HG03565 (cell line): ENCODE data around the gene CITED4.
"Not testable (repeated sequence)": the region's sequence is repeated elsewhere in the genome, so short reads cannot be mapped to it uniquely, and the experiment has no call there.

ENCODE experiments used
- ATAC-seq: cut with Tn5 transposase; IDR thresholded peaks from one replicate; pipeline ENCODE4 v1.9.1; 2021; ENCODE audit warnings: mild to moderate bottlenecking, moderate library complexity; ENCODE audit not compliant: unreplicated experiment

CITED4 gene

GRCh38 chr1:40862008-40862863 is at the start of gene CITED4:
TSS of gene CITED4 (minus strand) at chr1:40862363. CDS start at chr1:40862127, 236 bp downstream.
- ATAC-seq = peak; percentile 91

- no peak for ATAC-seq
Observed at GRCh38 chr1:40911105-40911504, 48.9 kb upstream of the CITED4 start.

DNA sequence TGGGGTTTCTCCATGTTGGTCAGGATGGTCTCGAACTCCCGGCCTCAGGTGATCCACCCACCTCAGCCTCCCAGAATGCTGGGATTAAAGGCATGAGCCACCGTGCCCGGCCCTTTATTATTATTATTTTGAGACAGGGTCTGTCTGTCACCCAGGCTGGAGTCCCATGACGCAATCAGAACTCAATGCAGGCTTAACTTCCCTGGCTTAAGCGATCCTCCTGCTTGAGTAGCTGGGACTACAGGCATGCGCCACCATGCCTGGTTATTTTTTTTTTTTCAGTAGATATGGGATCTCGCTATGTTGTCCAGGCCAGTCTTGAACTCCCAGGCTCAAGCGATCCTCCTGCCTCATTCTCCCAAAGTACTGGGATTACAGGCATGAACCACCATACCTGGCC is 47.1 kb upstream of the CITED4 start:
- ATAC-seq = no peak

GRCh38 chr1:40908350-40908749 is 46.2 kb upstream of the CITED4 start:
- no peak for ATAC-seq

- no peak for ATAC-seq
Observed at GRCh38 chr1:40907899-40908298, 45.7 kb upstream of the CITED4 start.

DNA sequence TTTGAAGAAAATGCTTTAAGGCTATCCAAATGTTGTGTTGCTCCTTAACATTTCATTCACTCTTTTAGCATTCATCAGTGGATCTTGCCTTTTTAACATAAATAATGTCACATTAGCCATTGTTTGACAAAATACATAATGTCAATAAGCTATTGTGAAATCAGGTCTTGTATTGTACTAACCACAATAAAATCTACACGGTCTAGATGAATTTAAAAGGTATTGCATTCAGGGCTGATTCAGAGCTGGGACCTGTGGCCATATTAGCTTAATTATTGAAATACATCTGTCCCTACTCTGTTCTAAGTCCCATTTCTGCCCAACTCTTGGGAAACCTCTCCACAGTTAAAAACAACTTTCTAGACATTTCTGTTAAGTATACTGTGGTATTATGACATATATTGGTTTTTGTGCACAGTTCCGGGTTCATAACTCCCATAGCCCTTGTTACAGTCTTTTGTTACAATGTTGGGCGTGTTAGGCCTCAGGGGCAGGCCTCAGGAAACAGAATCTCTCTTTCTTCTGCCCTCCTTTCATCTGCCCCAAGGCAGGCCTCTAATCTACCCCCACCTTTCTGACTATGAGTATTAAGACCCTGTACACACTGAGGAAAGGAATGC is 44.7 kb upstream of the CITED4 start:
- ATAC-seq = no peak

DNA sequence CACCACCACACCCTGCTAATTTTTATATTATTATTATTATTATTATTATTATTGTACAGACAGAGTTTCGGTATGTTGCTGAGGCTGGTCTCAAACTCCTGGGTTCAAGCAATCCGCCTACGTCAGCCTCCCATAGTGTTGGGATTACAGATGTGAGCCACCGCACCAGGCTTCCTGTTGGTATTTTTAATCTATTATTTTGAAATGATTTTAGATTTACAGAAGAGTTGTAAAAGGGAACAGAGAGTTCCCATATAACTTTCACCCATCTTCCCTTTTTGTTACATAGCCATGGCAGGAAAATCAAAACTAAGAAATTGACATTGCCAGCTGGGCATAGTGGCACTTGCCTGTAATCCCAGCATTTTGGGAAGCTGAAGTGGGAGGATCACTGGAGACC is 42.9 kb upstream of the CITED4 start:
- no peak for ATAC-seq

- no peak for ATAC-seq
Observed at GRCh38 chr1:40903106-40903505, 40.9 kb upstream of the CITED4 start.

DNA sequence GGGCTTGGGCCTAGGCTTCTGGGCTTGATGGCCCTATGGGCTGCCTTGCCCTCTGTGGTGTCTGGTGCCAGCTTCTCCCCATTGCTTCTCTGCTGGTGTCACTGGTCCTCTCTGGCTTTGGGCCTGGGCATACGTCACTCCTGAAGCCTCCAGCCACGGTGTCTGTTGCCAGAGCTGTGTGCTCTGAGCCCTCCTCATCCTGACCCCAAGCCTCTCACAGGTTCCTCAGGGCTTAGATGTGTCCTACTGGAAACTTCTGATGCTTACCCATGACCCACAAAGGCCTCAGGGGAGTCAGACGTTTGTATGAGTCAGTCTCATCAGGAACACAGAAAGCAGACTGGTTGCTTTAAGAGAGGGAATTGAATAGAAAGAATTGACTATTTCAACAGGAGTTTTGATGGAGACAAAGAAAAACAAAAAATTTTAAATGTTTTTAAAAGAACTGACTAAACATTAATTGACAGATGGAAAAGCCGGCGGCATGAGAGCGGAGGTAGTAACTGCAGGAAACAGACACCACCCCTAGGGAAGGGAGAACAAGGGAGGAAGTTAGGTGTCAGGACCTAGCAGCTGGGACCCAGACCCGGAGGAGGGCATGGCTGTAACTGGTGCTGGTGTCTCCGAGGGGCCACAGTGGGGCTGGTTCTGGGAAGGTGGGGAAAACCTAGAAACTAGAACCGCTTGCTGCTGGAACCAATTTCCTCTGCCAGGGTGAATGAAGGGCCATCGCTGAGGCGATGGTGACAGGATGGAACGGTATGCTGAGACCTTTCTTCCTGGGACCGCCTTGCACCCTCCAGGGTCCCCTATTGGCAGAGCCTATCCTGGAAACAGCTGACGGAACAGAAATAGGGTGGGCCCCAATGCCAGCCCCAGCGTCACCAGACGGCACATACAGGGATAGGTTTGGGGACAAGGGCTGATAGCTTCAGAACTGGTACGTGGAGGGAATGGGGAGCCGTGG is 40.0 kb upstream of the CITED4 start:
- no peak for ATAC-seq

DNA sequence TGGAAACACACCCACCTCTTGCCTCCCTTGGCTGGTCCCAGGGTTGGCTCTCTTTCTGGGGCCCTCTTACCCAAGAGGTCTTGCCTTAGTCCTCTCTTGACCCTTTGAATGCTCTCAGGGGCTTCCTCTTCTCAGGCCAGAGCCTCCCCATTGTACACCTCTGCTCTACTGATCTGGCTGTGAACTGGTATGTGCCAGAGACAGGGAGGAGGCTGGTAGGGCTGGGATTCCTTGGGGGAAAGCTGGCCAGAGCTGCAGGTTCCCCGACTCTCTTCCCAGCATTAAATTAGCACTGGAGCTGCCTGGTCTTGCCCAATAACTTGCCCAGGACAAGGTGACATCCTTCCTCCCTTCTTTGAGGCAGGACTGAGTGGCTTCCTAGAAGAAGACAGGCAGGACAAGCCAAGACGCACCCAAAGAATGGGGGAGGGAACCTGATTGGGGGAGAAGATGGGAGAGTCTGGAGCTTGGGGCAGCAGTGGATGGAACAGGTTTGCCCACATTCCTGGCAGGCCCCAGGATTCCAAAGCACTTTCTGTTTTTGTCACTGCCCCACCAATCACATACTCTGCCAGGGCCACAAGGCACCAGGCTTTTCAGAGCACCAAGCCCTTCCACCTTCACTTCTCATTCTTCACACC is 37.2 kb upstream of the CITED4 start:
- no peak for ATAC-seq

GRCh38 chr1:40898431-40898901 is 36.3 kb upstream of the CITED4 start:
- no peak for ATAC-seq

DNA sequence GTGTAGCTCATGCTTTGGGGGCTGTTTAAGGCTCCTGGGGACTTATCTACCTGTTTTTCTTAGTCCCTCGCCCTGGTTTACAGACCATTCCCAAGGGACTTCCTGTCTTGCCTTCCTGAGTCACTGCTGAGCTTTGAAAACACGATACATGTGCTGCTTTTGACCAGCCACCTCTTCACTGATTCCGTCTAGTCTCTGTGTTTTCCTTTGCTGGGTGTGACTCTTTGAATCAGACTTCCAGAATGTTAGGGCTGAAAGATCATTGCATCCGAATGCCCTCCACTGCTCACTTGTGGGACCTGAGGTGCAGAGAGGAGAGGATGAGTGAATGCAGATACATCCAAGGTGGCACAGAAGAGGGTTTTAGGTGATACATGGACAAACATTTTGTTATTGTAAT is 35.4 kb upstream of the CITED4 start:
- ATAC-seq = no peak

DNA sequence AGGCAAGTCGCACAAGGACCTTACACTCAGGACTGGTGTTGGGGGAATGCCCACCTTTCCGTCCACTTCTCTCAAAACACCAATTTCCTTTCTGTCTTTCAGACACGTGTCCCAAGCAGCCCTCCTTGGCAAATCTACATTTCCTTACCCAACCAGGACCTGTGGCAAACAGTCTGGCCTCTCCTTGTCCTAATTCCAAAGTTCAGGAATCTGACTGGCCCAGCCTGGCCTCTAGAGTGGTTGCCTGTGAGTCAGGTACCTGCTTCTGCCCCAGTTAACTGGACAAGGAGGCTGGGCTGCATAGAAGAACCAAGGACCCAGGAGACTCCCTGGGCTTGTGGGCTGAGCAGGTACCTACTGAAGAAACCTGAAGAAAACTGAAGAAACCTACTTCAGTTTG is 34.3 kb upstream of the CITED4 start:
- no peak for ATAC-seq

- ATAC-seq = no peak
Observed at GRCh38 chr1:40895601-40896000, 33.4 kb upstream of the CITED4 start.

DNA sequence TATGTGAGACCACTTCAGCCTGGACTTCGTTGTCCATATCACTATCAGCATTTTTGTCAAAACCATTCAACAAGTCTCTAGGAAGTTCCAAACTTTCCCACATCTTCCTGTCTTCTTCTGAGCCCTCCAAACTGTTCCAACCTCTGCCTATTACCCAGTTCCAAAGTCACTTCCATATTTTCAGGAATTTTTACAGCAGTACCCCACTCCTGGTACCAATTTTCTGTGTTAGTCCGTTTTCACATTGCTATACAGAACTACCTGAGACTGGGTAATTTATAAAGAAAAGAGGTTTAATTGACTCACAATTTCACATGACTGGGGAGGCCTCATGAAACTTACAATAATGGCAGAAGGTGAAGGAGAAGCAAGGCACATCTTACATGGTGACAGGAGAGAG is 32.7 kb upstream of the CITED4 start:
- ATAC-seq = not testable (repeated sequence)

DNA sequence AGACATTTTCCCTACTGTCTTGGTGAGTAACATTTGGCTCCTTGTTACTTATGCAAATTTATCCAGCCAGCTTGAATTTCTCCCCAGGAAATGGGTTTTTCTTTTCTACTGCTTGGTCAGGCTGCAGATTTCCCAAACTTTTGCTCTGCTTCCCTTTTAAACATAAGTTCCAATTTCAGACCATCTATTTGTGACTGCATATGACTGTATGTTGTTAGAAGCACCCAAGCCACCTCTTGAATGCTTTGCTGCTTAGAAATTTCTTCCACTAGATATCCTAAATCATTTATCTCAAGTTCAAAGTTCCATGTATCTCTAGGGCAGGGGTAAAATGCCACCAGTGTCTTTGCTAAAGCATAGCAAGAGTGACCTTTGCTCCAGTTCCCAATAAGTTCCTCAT is 32.3 kb upstream of the CITED4 start:
- no peak for ATAC-seq

- ATAC-seq = no peak
Observed at GRCh38 chr1:40893946-40894345, 31.8 kb upstream of the CITED4 start.

DNA sequence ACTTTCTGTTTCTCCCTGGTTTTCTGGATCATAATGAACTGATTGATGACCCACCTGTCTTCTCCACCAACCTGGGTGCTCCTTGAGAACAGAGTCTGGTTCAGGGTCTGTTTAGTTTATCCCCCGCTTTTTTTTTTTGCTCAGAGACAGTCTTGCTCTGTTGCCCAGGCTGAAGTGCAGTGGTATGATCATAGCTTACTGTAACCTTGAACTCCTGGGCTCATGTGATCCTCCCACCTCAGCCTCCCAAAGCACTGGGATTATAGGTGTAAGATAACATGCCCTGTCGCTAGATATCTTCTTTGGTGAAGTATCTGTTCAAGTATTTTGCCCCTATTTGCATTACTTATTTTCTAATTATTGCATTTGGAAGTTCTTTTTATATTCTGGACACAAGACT is 30.2 kb upstream of the CITED4 start:
- ATAC-seq = no peak

- ATAC-seq = no peak
Observed at GRCh38 chr1:40890771-40891170, 28.6 kb upstream of the CITED4 start.

- no peak for ATAC-seq
Observed at GRCh38 chr1:40887652-40888051, 25.5 kb upstream of the CITED4 start.

DNA sequence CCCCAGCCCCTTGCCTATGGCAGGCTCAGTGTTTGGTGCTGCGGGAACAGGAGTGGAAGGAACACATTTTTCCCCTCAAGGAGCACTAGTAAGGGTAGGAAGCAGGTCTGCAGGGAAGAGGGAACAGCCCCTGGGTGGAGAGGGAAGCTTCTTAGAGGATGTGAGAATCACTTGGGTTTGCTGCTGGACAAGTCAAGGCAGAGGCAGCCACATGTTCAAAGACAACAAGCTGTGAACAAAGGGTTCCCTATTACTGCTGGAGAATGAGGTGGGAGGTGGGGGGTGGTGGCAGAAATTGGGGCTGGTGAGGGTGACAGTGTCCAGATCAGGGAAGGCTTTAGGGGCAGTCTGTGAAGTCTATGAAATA is 24.8 kb upstream of the CITED4 start:
- no peak for ATAC-seq
